Cerebellar cortex (tissue), 1 donor: ENCODE data around the gene AMBP.
"Not testable (repeated sequence)": the region's sequence is repeated elsewhere in the genome, so short reads cannot be mapped to it uniquely, and the experiment has no call there.

Source experiments
- DNase-seq: peaks from one replicate; pipeline ENCODE4 v3.0.0-alpha.2; 2015; ENCODE audit warnings: low spot score

Gene AMBP

GRCh38 chr9:114050646-114051045 lies 27.5 kb downstream of the AMBP start:
- no peak for DNase-seq

GRCh38 chr9:114050226-114050568 lies 27.9 kb downstream of the AMBP start:
- no peak for DNase-seq

- no peak for DNase-seq
Observed at GRCh38 chr9:114049441-114050225, 28.5 kb downstream of the AMBP start.

GRCh38 chr9:114048533-114049415 lies 29.3 kb downstream of the AMBP start:
- no peak for DNase-seq

- no peak for DNase-seq
Observed at GRCh38 chr9:114047717-114048116, 30.4 kb downstream of the AMBP start.

GRCh38 chr9:114046875-114047274 lies 31.2 kb downstream of the AMBP start:
- no peak for DNase-seq

GRCh38 chr9:114046237-114046755 lies 31.8 kb downstream of the AMBP start:
- DNase-seq = no peak

- not testable (repeated sequence) for DNase-seq
Observed at GRCh38 chr9:114043660-114044059, 34.4 kb downstream of the AMBP start.

- no peak for DNase-seq
Observed at GRCh38 chr9:114039484-114039883, 38.6 kb downstream of the AMBP start.

- no peak for DNase-seq
Observed at GRCh38 chr9:114038724-114039313, 39.3 kb downstream of the AMBP start.

GRCh38 chr9:114037961-114038723 lies 40.0 kb downstream of the AMBP start:
- DNase-seq = peak; percentile 74

- no peak for DNase-seq
Observed at GRCh38 chr9:114037249-114037648, 40.9 kb downstream of the AMBP start.

GRCh38 chr9:114035845-114036801 lies 42.0 kb downstream of the AMBP start:
- DNase-seq = no peak

- peak; percentile 25 for DNase-seq
Observed at GRCh38 chr9:114035221-114035844, 42.8 kb downstream of the AMBP start.

GRCh38 chr9:114034661-114035062 lies 43.4 kb downstream of the AMBP start:
- peak; percentile 66 for DNase-seq

GRCh38 chr9:114034196-114034595 lies 43.9 kb downstream of the AMBP start:
- DNase-seq = no peak

- DNase-seq = peak; percentile 29
Observed at GRCh38 chr9:114033397-114034103, 44.5 kb downstream of the AMBP start.

- DNase-seq = no peak
Observed at GRCh38 chr9:114031948-114032840, 45.9 kb downstream of the AMBP start.
